HUES48 (cell line): ENCODE results near the gene IP6K3.

Source experiments
- H3K27ac ChIP-seq: one replicate; pipeline ENCODE4 v1.7.0; 2013; ENCODE audit warnings: low read depth, low read length, inconsistent platforms
- H3K27me3 ChIP-seq: 2 replicates; pipeline ENCODE4 v1.6.1; 2013; ENCODE audit warnings: mild to moderate bottlenecking, low read length; ENCODE audit not compliant: control insufficient read depth, insufficient read depth
- H3K36me3 ChIP-seq: 2 replicates; pipeline ENCODE4 v1.6.1; 2013; ENCODE audit warnings: low read length; ENCODE audit not compliant: control insufficient read depth, insufficient read depth
- H3K4me1 ChIP-seq: 2 replicates; pipeline ENCODE4 v1.6.1; 2013; ENCODE audit warnings: mild to moderate bottlenecking, low read length; ENCODE audit not compliant: control insufficient read depth, insufficient read depth
- H3K4me3 ChIP-seq: 2 replicates; pipeline ENCODE4 v1.5.1; 2013; ENCODE audit warnings: mild to moderate bottlenecking, low read depth, low read length
- H3K9ac ChIP-seq: 2 replicates; pipeline ENCODE4 v1.6.1; 2013; ENCODE audit warnings: mild to moderate bottlenecking, low read depth, low read length, moderate library complexity
- H3K9me3 ChIP-seq: 2 replicates; pipeline ENCODE4 v1.6.1; 2013; ENCODE audit warnings: low read length; ENCODE audit not compliant: control insufficient read depth, insufficient read depth

Gene IP6K3

GRCh38 chr6:33777398-33778388 lies 31.0 kb upstream of the IP6K3 start:
- H3K27ac ChIP-seq, result peak overlapping the region; percentile 97
- no peaks in the 10 kb centered on the region for H3K27me3 ChIP-seq
- H3K36me3 ChIP-seq, result peaks cover 89% of the 10 kb centered on the region
- peaks cover 46% of the 10 kb centered on the region for H3K4me1 ChIP-seq
- no peaks in the 10 kb centered on the region for H3K9me3 ChIP-seq
- no peak overlapping the region for H3K4me3 ChIP-seq
- no peak overlapping the region for H3K9ac ChIP-seq

- H3K9ac ChIP-seq, result no peak overlapping the region
- H3K27ac ChIP-seq, result no peak overlapping the region
- H3K4me1 ChIP-seq, result peaks cover 48% of the 10 kb centered on the region
- H3K36me3 ChIP-seq, result peaks cover 87% of the 10 kb centered on the region
- no peak overlapping the region for H3K4me3 ChIP-seq
- H3K27me3 ChIP-seq, result no peaks in the 10 kb centered on the region
- no peaks in the 10 kb centered on the region for H3K9me3 ChIP-seq
Observed at GRCh38 chr6:33776764-33777163, 30.1 kb upstream of the IP6K3 start.

DNA sequence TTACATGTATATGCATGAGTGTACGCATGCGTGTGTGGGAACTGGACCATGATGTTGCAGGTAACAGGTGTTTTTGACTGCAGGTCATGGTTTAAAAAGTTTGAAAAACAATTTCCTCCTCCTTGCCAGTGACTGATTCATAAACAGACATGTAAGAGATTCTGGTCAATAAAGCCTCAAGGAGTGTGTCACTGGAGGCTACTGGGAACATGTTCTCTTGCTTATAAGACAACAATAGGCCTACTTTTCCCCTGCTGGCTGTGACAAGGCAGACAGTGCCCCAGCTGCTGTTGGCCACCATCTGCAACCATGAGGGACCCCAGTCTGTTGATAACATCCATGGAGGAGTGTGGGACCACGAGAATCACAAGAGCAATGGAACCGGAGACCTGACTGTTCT lies 29.5 kb upstream of the IP6K3 start:
- Histone ChIP-seq H3K4me1 (peaks cover 46% of the 10 kb centered on the region), H3K36me3 (peaks cover 86% of the 10 kb centered on the region), H3K27me3 (no peaks in the 10 kb centered on the region), H3K27ac (no peak overlapping the region), H3K9me3 (no peaks in the 10 kb centered on the region), H3K9ac (no peak overlapping the region), H3K4me3 (no peak overlapping the region)

DNA sequence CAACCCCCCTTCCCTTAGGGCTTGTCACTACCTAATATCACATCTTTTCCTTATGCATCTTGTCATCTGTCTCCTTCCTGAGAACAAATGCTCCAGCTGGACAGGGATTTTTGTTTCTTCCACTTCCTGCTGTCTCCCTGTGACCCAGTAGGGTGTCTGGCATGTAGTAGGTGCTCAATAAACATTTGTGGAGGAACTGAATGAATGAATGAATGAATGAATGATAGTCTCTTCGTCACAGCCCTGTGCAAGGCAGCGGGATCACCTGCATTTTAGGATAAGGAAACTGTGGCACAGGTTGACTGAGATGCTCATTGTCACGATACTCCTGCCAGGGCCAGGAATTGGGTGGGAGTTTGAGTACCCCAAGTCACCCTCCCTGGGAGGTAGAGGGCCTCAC lies 28.1 kb upstream of the IP6K3 start:
- no peak overlapping the region for H3K27ac ChIP-seq
- peaks cover 73% of the 10 kb centered on the region for H3K36me3 ChIP-seq
- peaks cover 46% of the 10 kb centered on the region for H3K4me1 ChIP-seq
- no peak overlapping the region for H3K9ac ChIP-seq
- no peak overlapping the region for H3K4me3 ChIP-seq
- no peaks in the 10 kb centered on the region for H3K9me3 ChIP-seq
- no peaks in the 10 kb centered on the region for H3K27me3 ChIP-seq

- H3K27ac ChIP-seq, result no peak overlapping the region
Observed at GRCh38 chr6:33772902-33773472, 26.3 kb upstream of the IP6K3 start.

DNA sequence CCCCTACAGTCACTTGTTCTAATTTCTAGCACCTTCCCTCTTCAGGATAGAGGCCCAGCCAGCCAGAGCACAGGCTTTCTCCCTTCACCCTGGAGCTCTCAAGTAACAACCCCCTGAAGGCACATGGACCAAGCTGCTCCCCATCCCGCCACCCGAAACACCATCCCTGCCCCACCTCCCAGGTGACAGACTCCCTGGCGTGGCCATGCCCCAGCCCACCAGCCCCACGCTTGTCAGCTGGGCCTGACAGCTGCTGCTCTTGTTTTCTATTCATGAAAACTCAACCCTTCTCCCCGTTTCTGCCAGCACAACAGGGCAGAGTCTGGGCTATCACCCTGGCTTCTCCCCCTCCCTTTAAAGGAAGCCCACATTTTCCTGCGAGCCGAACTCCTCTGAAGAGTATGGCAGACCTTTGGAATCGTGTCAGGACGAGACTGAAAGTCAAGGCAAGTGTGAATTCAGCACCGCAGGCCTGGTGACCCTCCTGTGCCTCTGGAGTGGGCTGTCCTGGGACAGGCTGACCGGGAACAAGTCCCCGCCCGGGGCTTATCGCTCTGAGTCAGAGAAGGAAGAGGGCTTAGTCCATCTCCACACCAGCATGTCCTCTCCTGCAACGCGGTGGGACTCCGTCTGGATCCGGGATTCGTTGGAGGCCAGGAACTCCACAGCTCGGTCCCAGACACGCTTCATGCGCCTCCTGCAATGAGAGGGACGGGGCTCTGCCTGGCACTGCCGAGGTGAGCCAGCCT lies 25.6 kb upstream of the IP6K3 start:
- Histone ChIP-seq H3K9me3 (no peaks in the 10 kb centered on the region), H3K4me3 (no peak overlapping the region), H3K36me3 (peaks cover 48% of the 10 kb centered on the region), H3K27ac (peak overlapping the region; percentile 85), H3K27me3 (no peaks in the 10 kb centered on the region), H3K4me1 (peaks cover 33% of the 10 kb centered on the region), H3K9ac (no peak overlapping the region)

More at GRCh38 chr6:33772902-33773472, 26.3 kb upstream of the IP6K3 start:
- Histone ChIP-seq H3K36me3 (peaks cover 55% of the 10 kb centered on the region), H3K9ac (no peak overlapping the region), H3K27me3 (no peaks in the 10 kb centered on the region), H3K9me3 (no peaks in the 10 kb centered on the region), H3K4me3 (no peak overlapping the region), H3K4me1 (peaks cover 35% of the 10 kb centered on the region)

GRCh38 chr6:33771146-33772081 lies 24.7 kb upstream of the IP6K3 start:
- Histone ChIP-seq H3K4me3 (no peak overlapping the region), H3K27me3 (no peaks in the 10 kb centered on the region), H3K9ac (no peak overlapping the region), H3K9me3 (no peaks in the 10 kb centered on the region), H3K27ac (peak overlapping the region; percentile 85), H3K36me3 (peaks cover 39% of the 10 kb centered on the region), H3K4me1 (peaks cover 33% of the 10 kb centered on the region)

- H3K27me3 ChIP-seq, result no peaks in the 10 kb centered on the region
- no peaks in the 10 kb centered on the region for H3K9me3 ChIP-seq
- H3K27ac ChIP-seq, result peak overlapping the region; percentile 81
- H3K9ac ChIP-seq, result no peak overlapping the region
- H3K4me3 ChIP-seq, result no peak overlapping the region
- H3K4me1 ChIP-seq, result peaks cover 33% of the 10 kb centered on the region
- H3K36me3 ChIP-seq, result peaks cover 33% of the 10 kb centered on the region
Observed at GRCh38 chr6:33770833-33771145, 24.1 kb upstream of the IP6K3 start.

GRCh38 chr6:33770124-33770832 lies 23.6 kb upstream of the IP6K3 start:
- no peak overlapping the region for H3K4me3 ChIP-seq
- H3K27ac ChIP-seq, result peak overlapping the region; percentile 81
- H3K27me3 ChIP-seq, result no peaks in the 10 kb centered on the region
- H3K4me1 ChIP-seq, result peaks cover 33% of the 10 kb centered on the region
- no peaks in the 10 kb centered on the region for H3K9me3 ChIP-seq
- peaks cover 28% of the 10 kb centered on the region for H3K36me3 ChIP-seq
- H3K9ac ChIP-seq, result no peak overlapping the region
